ENCODE results near the gene KRT17. TPM values are rescaled to one million over a fixed set of nuclear protein-coding genes. Genes with fewer than 3 reads are reported as not detected.
"Not testable (repeated sequence)": the region's sequence is repeated elsewhere in the genome, so short reads cannot be mapped to it uniquely, and the experiment has no call there.

KRT17 gene
- total RNA-seq, 1 donor from 2014 or later, result 216 TPM

DNA sequence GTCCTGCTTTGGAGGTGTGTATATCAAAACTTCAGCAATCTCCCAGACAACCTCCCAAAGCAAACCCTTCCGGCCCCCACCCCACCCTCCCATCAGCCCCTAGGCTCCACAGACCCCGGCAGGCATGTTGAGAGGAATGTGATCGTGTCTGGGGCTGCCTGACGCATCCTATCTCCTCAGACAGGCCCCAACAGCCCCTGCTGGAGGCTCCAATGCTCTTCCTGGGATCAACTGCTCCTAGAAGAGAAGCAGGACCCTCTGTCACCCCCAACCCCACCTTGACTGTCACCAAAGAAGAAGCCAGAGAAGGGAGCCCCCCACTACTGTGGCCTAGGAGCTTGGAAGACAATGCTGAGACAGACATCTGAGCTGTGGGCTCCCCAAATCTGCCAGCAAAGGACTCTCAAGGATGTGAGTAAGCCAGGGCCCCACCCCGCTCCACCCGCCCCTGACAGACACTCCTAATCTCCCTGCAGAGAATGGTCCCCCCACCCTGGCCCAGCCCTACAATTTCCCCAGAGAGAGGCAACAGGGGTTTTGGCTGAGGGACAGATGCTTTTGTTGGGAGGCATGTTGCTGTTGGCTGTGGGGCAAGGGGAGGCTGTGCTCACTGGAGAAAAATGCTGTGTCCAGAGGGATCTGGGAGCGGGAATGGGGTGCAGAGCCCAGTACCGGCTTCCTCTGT lies 36.1 kb downstream of the KRT17 start:
- Histone ChIP-seq H3K4me3 (ENCODE audit: low read depth, low read length) (no peak overlapping the region), H3K27me3 (ENCODE audit: control insufficient read depth, insufficient read depth, low read length) (peaks cover 3% of the 10 kb centered on the region), H3K36me3 (ENCODE audit: control insufficient read depth, insufficient read depth, low read length) (no peaks in the 10 kb centered on the region)
- TF ChIP-seq, protein P1, sequence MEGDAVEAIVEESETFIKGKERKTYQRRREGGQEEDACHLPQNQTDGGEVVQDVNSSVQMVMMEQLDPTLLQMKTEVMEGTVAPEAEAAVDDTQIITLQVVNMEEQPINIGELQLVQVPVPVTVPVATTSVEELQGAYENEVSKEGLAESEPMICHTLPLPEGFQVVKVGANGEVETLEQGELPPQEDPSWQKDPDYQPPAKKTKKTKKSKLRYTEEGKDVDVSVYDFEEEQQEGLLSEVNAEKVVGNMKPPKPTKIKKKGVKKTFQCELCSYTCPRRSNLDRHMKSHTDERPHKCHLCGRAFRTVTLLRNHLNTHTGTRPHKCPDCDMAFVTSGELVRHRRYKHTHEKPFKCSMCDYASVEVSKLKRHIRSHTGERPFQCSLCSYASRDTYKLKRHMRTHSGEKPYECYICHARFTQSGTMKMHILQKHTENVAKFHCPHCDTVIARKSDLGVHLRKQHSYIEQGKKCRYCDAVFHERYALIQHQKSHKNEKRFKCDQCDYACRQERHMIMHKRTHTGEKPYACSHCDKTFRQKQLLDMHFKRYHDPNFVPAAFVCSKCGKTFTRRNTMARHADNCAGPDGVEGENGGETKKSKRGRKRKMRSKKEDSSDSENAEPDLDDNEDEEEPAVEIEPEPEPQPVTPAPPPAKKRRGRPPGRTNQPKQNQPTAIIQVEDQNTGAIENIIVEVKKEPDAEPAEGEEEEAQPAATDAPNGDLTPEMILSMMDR (IDR thresholded peaks at IDR 0.05; ENCODE audit: insufficient read depth, low read length, poor library complexity, severe bottlenecking), result no peak
- DNase-seq (ENCODE audit: low read depth), result no peak

DNA sequence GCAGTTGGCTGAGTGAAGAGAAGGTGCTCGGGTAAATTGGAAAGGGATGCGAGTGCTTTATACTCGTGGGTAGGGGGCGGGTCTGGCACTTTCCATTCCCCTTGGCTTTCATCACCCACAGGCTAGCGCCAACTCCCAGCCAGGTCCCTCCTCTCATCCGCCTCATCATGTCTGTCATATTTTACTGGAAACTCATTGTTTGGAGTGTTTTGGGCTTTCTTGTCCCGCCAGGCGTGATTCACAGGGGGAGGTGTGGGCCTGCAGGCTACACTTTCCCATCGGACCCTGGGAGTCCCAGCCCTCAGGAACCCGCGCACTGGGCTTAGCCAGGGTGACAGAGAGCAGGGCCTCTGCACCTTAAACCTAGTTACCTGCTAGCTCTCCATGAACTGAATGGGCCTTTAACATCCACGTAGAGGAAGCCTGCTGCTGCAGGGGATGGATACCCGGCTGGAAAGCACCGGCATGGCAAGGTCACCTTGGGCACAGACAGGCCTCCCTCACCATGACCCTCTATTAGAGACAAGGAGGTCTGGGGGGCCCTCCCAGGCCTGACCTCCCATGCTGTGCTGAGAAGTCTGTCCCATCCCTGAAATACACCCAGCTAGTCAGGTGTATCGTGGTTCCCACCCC lies 37.4 kb downstream of the KRT17 start, which contains the start of gene KRT14:
Gene KRT14, minus strand, starts transcription at position 33 of the 633 bp plus-strand sequence. CDS start 61 bp downstream, outside the sequence.
- no peaks in the 10 kb centered on the region for H3K36me3 ChIP-seq (ENCODE audit: control insufficient read depth, insufficient read depth, low read length)
- TF ChIP-seq, protein P1 (IDR thresholded peaks at IDR 0.05; ENCODE audit: insufficient read depth, low read length, poor library complexity, severe bottlenecking), result no peak
- H3K4me3 ChIP-seq (ENCODE audit: low read depth, low read length), result no peak within 1 kb of the TSS
- DNase-seq (ENCODE audit: low read depth), result no peak
- H3K27me3 ChIP-seq (ENCODE audit: control insufficient read depth, insufficient read depth, low read length), result peaks cover 6% of the 10 kb centered on the region

- no peak for DNase-seq (ENCODE audit: low read depth)
- no peak overlapping the region for H3K4me3 ChIP-seq (ENCODE audit: low read depth, low read length)
- TF ChIP-seq, protein P1 (IDR thresholded peaks at IDR 0.05; ENCODE audit: insufficient read depth, low read length, poor library complexity, severe bottlenecking), result no peak
- H3K36me3 ChIP-seq (ENCODE audit: control insufficient read depth, insufficient read depth, low read length), result no peaks in the 10 kb centered on the region
- H3K27me3 ChIP-seq (ENCODE audit: control insufficient read depth, insufficient read depth, low read length), result peaks cover 6% of the 10 kb centered on the region
Observed at GRCh38 chr17:41585301-41586056, 38.9 kb downstream of the KRT17 start.

- DNase-seq (ENCODE audit: low read depth); H3K27me3 ChIP-seq (ENCODE audit: control insufficient read depth, insufficient read depth, low read length); H3K36me3 ChIP-seq (ENCODE audit: control insufficient read depth, insufficient read depth, low read length); H3K4me3 ChIP-seq (ENCODE audit: low read depth, low read length): not testable (repeated sequence)
Observed at GRCh38 chr17:41584331-41584927, 39.9 kb downstream of the KRT17 start.

GRCh38 chr17:41583137-41584127 lies 40.9 kb downstream of the KRT17 start:
- peaks cover 6% of the 10 kb centered on the region for H3K27me3 ChIP-seq (ENCODE audit: control insufficient read depth, insufficient read depth, low read length)
- TF ChIP-seq, protein P1 (IDR thresholded peaks at IDR 0.05; ENCODE audit: insufficient read depth, low read length, poor library complexity, severe bottlenecking), result no peak
- H3K36me3 ChIP-seq (ENCODE audit: control insufficient read depth, insufficient read depth, low read length), result no peaks in the 10 kb centered on the region
- H3K4me3 ChIP-seq (ENCODE audit: low read depth, low read length), result no peak overlapping the region
- DNase-seq (ENCODE audit: low read depth), result no peak

DNA sequence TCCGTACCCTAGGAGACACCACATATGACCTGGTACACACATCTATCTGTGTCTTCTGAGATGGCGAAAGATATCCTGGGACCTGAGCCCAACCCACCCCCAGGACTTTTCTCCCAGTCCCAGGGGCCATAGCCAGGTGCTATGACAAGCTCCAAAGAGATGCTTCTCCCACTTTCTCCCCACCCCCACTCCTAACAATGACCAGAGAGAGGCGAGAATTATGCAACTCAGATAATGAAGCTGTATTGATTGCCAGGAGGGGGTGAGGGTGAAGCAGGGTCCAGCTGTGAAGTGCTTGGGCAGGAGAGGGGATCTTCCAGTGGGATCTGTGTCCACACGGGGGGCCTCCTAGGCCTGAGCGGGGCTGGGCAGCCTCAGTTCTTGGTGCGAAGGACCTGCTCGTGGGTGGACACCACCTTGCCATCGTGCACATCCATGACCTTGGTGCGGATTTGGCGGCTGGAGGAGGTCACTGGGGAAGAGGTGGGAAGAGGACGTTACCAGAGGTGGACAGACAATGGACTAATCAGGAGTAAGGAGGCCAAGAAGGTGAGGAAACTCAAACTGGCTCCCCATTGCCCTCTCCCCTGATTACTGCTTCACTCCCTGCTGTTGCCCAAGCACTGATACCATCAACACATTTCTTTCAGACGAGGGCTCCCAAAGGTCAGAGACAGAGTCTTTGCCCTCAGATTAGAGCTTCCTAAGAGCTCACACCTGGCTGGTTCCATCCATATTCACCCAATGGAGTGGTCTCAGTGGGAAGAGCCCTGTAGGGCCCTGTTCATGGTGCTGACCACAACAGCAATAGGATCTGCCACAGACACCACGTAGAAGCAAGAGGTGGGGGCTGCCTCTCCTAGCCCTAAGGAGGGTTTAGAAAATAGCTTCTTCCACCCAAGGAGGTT lies 42.1 kb downstream of the KRT17 start:
- H3K27me3 ChIP-seq (ENCODE audit: control insufficient read depth, insufficient read depth, low read length); H3K4me3 ChIP-seq (ENCODE audit: low read depth, low read length); DNase-seq (ENCODE audit: low read depth); H3K36me3 ChIP-seq (ENCODE audit: control insufficient read depth, insufficient read depth, low read length): not testable (repeated sequence)
